Measurements from ENCODE around the gene FERMT3. TPM values are rescaled to one million over a fixed set of nuclear protein-coding genes. Genes with fewer than 3 reads are reported as not detected.

Gene FERMT3
- total and polyA plus RNA-seq, 2 of the 8 experiments (the other 6 are each of a cell fraction or from before 2014, with no cell fraction given) = 1.4 to 3.7 TPM

GRCh38 chr11:64232182-64232966, 25.9 kb downstream of the FERMT3 start:
- no peak overlapping the region for H3K56ac ChIP-seq (replicated peaks; ENCODE audit: insufficient read length, low read depth, low read length)
- no peak overlapping the region for H3K14ac ChIP-seq (ENCODE audit: insufficient read length)
- H3K4me3 ChIP-seq (ENCODE audit: extremely low read depth in 1 of 4, insufficient read depth in 2 of 4, low read depth in 3 of 4, low read length in 4 of 4) = no peak overlapping the region
- DNase-seq (ENCODE audit: low read depth in 1 of 2, low spot score in 2 of 2) (no peak), FAIRE-seq (no peak)
- TF ChIP-seq POLR2AphosphoS5 (IDR thresholded peaks at IDR 0.05; ENCODE audit: low read depth, low read length) (no peak), ASH2L (IDR thresholded peaks at IDR 0.05; ENCODE audit: low read length) (no peak), POU5F1 (IDR thresholded peaks at IDR 0.05; ENCODE audit: low read depth, low read length) (no peak)
- no peak overlapping the region for H4K91ac ChIP-seq (replicated peaks; ENCODE audit: insufficient read length, low read length)
- H3K79me1 ChIP-seq (ENCODE audit: low read depth, low read length) = no peaks in the 10 kb centered on the region; the same call in 1 of the 2 replicates
- peak overlapping the region; percentile 3 for H3K4ac ChIP-seq (replicated peaks; ENCODE audit: insufficient read length, low read depth, low read length)
- H3K4me2 ChIP-seq (ENCODE audit: insufficient read depth in 1 of 2, low read depth in 2 of 2, low read length in 2 of 2) = no peak overlapping the region; a peak in 1 of 4 replicates
- peak overlapping the region; percentile 65; the same call in 1 of the 2 replicates for H2AK5ac ChIP-seq (ENCODE audit: low read depth, low read length)
- H3K36me3 ChIP-seq (ENCODE audit: control insufficient read depth in 2 of 4, insufficient read depth in 4 of 4, low read length in 3 of 4) = no peaks in the 10 kb centered on the region
- H2BK20ac ChIP-seq (ENCODE audit: low read length) = no peak overlapping the region
- H2BK15ac ChIP-seq (ENCODE audit: low read length) = 0 out of 2 replicates have a peak overlapping the region, but pooled peaks have one; percentile 72
- H3K79me2 ChIP-seq (ENCODE audit: control insufficient read depth in 1 of 2, insufficient read depth in 2 of 2, low read length in 2 of 2) = no peaks in the 10 kb centered on the region
- no peak overlapping the region for H2BK120ac ChIP-seq (replicated peaks; ENCODE audit: low read depth, low read length)
- no peak overlapping the region for H4K8ac ChIP-seq (ENCODE audit: extremely low read depth, insufficient read depth, low read length)
- H2AFZ ChIP-seq (ENCODE audit: low read length) = no peak overlapping the region
- H4K5ac ChIP-seq (ENCODE audit: insufficient read length, low read depth, low read length) = no peak overlapping the region
- ChIA-PET POLR2A (ENCODE audit: partially characterized antibody) (interaction anchor here (0.8 to 11.9 kb wide), 12 partner anchors 14 to 1376 kb away, joined by 3 to 190 read pairs (median 4); partner anchors contain the start of genes FERMT3, FKBP2, PLCB3 and PPP1R14B), CTCF (ENCODE audit: partially characterized antibody) (interaction anchor here (0.6 to 8.6 kb wide), 11 partner anchors 9 to 1023 kb away, joined by 3 to 51 read pairs (median 4); partner anchors contain the start of genes BAD, FERMT3, PLCB3 and PPP1R14B)
- H3K9ac ChIP-seq (replicated peaks in 1 of 4; ENCODE audit: extremely low read depth in 1 of 4, low read depth in 3 of 4, low read length in 3 of 4) = no peak overlapping the region
- H3K9me3 ChIP-seq (ENCODE audit: insufficient read depth in 2 of 2, low read depth in 1 of 2, low read length in 1 of 2) = no peaks in the 10 kb centered on the region
- no peak overlapping the region for H3K23ac ChIP-seq (ENCODE audit: insufficient read length)
- H4K20me1 ChIP-seq (replicated peaks in 1 of 2; ENCODE audit: control insufficient read depth in 1 of 2, insufficient read depth in 2 of 2, low read length in 2 of 2) = peaks cover 0 to 6% of the 10 kb centered on the region in 2 experiments
- H2BK5ac ChIP-seq (ENCODE audit: low read depth, low read length) = no peak overlapping the region
- peaks cover 15% of the 10 kb centered on the region for H3K23me2 ChIP-seq (ENCODE audit: low read depth, low read length)
- 98% methylated on average over 15 of the region's 15 CpGs; no CpG with 5 or more reads in 1 of the 2 experiments for WGBS, 2 experiments (ENCODE audit: extremely low coverage in 1 of 2, insufficient coverage in 1 of 2, insufficient read length in 1 of 2, insufficient replicate concordance in 2 of 2, low coverage in 1 of 2, low lambda C conversion rate in 2 of 2, missing lambda C conversion rate in 1 of 2)
- H3K18ac ChIP-seq (ENCODE audit: extremely low read depth, low read length) = no peak overlapping the region
- H2BK12ac ChIP-seq (ENCODE audit: low read depth, low read length) = no peak overlapping the region
- peaks cover 0 to 22% (median 7%) of the 10 kb centered on the region in 4 experiments; a peak in 6 of 7 replicates for H3K4me1 ChIP-seq (replicated peaks in 1 of 4; ENCODE audit: control insufficient read depth in 3 of 4, insufficient read depth in 4 of 4, low read length in 3 of 4)
- H3K27me3 ChIP-seq (replicated peaks in 1 of 4; ENCODE audit: control insufficient read depth in 3 of 4, extremely low read depth in 1 of 4, insufficient read depth in 3 of 4, low read length in 3 of 4) = peaks cover 0 to 12% (median 6%) of the 10 kb centered on the region in 4 experiments; a peak in 4 of 7 replicates
- H3K27ac ChIP-seq (ENCODE audit: low read depth, low read length) = no peak overlapping the region

Data from H1 (cell line).